Loucy (cell line): ENCODE results near the gene TENM3.

Experiments
- H2AFZ ChIP-seq: fragments of 200-600 bp; sonication (generic); 2 replicates; pipeline ENCODE4 v1.6.0; 2016; ENCODE audit warnings: antibody characterized with exemption, mild to moderate bottlenecking, low read length, moderate library complexity
- H3F3A ChIP-seq: fragments of 200-600 bp; 2 replicates; pipeline ENCODE4 v1.6.0; 2016; ENCODE audit warnings: antibody characterized with exemption, low read depth, mild to moderate bottlenecking
- H3K27me3 ChIP-seq: fragments of 200-600 bp; sonication (generic); 2 replicates; pipeline ENCODE4 v1.6.1; 2014; ENCODE audit warnings: low read length, mild to moderate bottlenecking; ENCODE audit not compliant: insufficient read depth, poor library complexity, severe bottlenecking
- H3K36me3 ChIP-seq: fragments of 200-600 bp; sonication (generic); 2 replicates; pipeline ENCODE4 v1.6.1; 2016; ENCODE audit warnings: low read length; ENCODE audit not compliant: insufficient read depth
- H3K4me1 ChIP-seq: fragments of 200-600 bp; sonication (generic); 2 replicates; pipeline ENCODE4 v1.5.1; 2014; ENCODE audit warnings: low read length, mild to moderate bottlenecking; ENCODE audit not compliant: insufficient read depth, poor library complexity, severe bottlenecking
- H3K4me2 ChIP-seq: fragments of 200-600 bp; sonication (generic); 2 replicates; pipeline ENCODE4 v1.6.0; 2014; ENCODE audit warnings: antibody characterized with exemption, low read length, low read depth, mild to moderate bottlenecking; ENCODE audit not compliant: poor library complexity, severe bottlenecking
- H3K4me3 ChIP-seq: fragments of 200-600 bp; sonication (generic); 2 replicates; pipeline ENCODE4 v1.5.1; 2014; ENCODE audit warnings: low read length, mild to moderate bottlenecking, mixed read lengths; ENCODE audit not compliant: poor library complexity, severe bottlenecking
- H3K79me2 ChIP-seq: fragments of 200-600 bp; sonication (generic); 2 replicates; pipeline ENCODE4 v1.6.1; 2014; ENCODE audit warnings: low read length; ENCODE audit not compliant: insufficient read depth
- H3K9ac ChIP-seq: fragments of 200-600 bp; sonication (generic); 2 replicates; pipeline ENCODE4 v1.6.0; 2014; ENCODE audit warnings: mild to moderate bottlenecking, low read depth, low read length, moderate library complexity; ENCODE audit not compliant: poor library complexity, severe bottlenecking
- H3K9me2 ChIP-seq: fragments of 200-600 bp; sonication (generic); replicated peaks from 2 replicates; pipeline ENCODE4 v1.6.1; 2016; ENCODE audit warnings: low read depth, low read length, mixed read lengths
- H3K9me3 ChIP-seq: fragments of 200-600 bp; sonication (generic); 2 replicates; pipeline ENCODE4 v1.6.1; 2014; ENCODE audit warnings: mild to moderate bottlenecking, antibody characterized with exemption, low read length, low read depth; ENCODE audit not compliant: insufficient read depth
- H4K20me1 ChIP-seq: fragments of 200-600 bp; sonication (generic); 2 replicates; pipeline ENCODE4 v1.6.0; 2014; ENCODE audit warnings: antibody characterized with exemption, low read length, mild to moderate bottlenecking; ENCODE audit not compliant: insufficient read depth, poor library complexity, severe bottlenecking
- CTCF ChIP-seq: fragments of 200-600 bp; sonication (generic); conservative IDR thresholded peaks from 2 replicates; pipeline ENCODE4 v1.5.1; 2014; ENCODE audit warnings: mild to moderate bottlenecking, antibody characterized with exemption, low read length
- EZH2phosphoT487 ChIP-seq: fragments of 200-600 bp; IDR thresholded peaks from 2 replicates; pipeline ENCODE4 v1.6.1; 2018; ENCODE audit warnings: antibody characterized with exemption, mild to moderate bottlenecking, moderate library complexity, borderline replicate concordance

Gene TENM3

GRCh38 chr4:182648766-182649165 is 405.6 kb downstream of the TENM3 start:
- Histone ChIP-seq H3K36me3 (no peaks in the 10 kb centered on the region), H4K20me1 (no peaks in the 10 kb centered on the region), H3F3A (no peaks in the 10 kb centered on the region), H3K27me3 (no peaks in the 10 kb centered on the region), H3K4me2 (no peak overlapping the region), H3K4me1 (no peaks in the 10 kb centered on the region), H3K9me2 (no peaks in the 10 kb centered on the region), H3K9ac (no peak overlapping the region), H3K79me2 (no peaks in the 10 kb centered on the region), H2AFZ (no peak overlapping the region), H3K4me3 (no peak overlapping the region), H3K9me3 (no peaks in the 10 kb centered on the region)
- no peak for TF ChIP-seq CTCF
- TF ChIP-seq EZH2phosphoT487 = no peak

DNA sequence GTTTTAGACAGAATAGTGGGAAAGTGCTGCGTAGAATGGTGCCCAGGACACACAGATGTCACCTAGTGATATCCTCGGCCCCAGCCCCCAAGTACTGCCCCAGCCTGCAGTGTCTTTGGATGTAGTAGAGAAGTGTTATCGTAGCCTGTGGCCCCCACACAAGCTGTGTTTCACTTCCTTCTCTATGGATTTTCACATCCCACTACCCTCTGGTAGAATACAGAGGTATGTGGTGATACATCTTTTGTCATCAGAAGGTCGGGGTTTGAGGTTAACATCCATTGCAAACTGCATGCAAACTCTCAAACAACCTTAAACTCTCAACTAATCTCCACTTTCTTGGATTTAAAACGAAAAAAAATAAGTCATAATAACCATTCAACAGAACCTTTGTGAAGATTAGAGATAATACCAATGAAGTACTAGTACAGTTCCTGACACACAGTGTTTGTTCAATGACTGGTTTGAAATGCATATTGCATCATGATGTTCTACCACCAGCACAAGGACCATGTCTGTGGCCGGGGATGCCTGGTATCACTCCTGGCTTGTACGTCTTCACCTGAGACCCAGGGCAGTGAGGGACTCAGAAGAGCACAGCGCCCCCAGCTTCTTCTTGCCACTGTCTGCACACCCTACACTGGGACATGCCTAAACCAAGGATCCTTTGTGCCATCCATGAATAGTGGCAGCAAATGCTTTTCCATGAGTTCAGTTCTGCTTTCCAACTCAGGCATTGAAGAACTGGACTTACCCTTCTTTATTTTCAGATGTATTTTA is 406.7 kb downstream of the TENM3 start:
- H3F3A ChIP-seq = no peaks in the 10 kb centered on the region
- H3K9ac ChIP-seq = no peak overlapping the region
- H4K20me1 ChIP-seq = no peaks in the 10 kb centered on the region
- H3K4me3 ChIP-seq = no peak overlapping the region
- no peak overlapping the region for H3K4me2 ChIP-seq
- no peaks in the 10 kb centered on the region for H3K79me2 ChIP-seq
- no peaks in the 10 kb centered on the region for H3K4me1 ChIP-seq
- H3K36me3 ChIP-seq = no peaks in the 10 kb centered on the region
- no peaks in the 10 kb centered on the region for H3K27me3 ChIP-seq
- no peak overlapping the region for H2AFZ ChIP-seq
- no peak for TF ChIP-seq CTCF
- TF ChIP-seq EZH2phosphoT487 = no peak
- no peaks in the 10 kb centered on the region for H3K9me3 ChIP-seq
- H3K9me2 ChIP-seq = no peaks in the 10 kb centered on the region

- TF ChIP-seq EZH2phosphoT487 (no peak), CTCF (no peak)
- H2AFZ ChIP-seq = no peak overlapping the region
Observed at GRCh38 chr4:182653596-182653995, 410.4 kb downstream of the TENM3 start.

More at GRCh38 chr4:182653596-182653995, 410.4 kb downstream of the TENM3 start:
- no peaks in the 10 kb centered on the region for H3K9me2 ChIP-seq
- H3F3A ChIP-seq = no peaks in the 10 kb centered on the region
- no peaks in the 10 kb centered on the region for H3K9me3 ChIP-seq
- no peak overlapping the region for H3K9ac ChIP-seq
- H3K79me2 ChIP-seq = no peaks in the 10 kb centered on the region
- H4K20me1 ChIP-seq = no peaks in the 10 kb centered on the region
- H3K4me1 ChIP-seq = no peaks in the 10 kb centered on the region
- H3K4me3 ChIP-seq = no peak overlapping the region
- H3K27me3 ChIP-seq = no peaks in the 10 kb centered on the region
- H3K4me2 ChIP-seq = no peak overlapping the region
- no peaks in the 10 kb centered on the region for H3K36me3 ChIP-seq
